GM20000 (cell line): ENCODE results near the gene DDX6.
"Not testable (repeated sequence)": the region's sequence is repeated elsewhere in the genome, so short reads cannot be mapped to it uniquely, and the experiment has no call there.

Source experiments
- DNase-seq: peaks from one replicate; pipeline ENCODE4 v3.0.0; 2012; ENCODE audit warnings: low spot score
- CTCF ChIP-seq: IDR thresholded peaks from 2 replicates; pipeline ENCODE4 v1.5.1; 2012; ENCODE audit warnings: mild to moderate bottlenecking, control low read depth; ENCODE audit errors: extremely low read depth, missing control alignments

Gene DDX6

GRCh38 chr11:118791111-118791960 lies at the start of gene DDX6:
TSS of gene DDX6 (minus strand) at chr11:118791164. CDS start at chr11:118786251, 4,913 bp downstream.
- peak; percentile 40 for TF ChIP-seq CTCF
- peak; percentile 93 for DNase-seq

- peak; percentile 45 for DNase-seq
- no peak for TF ChIP-seq CTCF
Measured at GRCh38 chr11:118838905-118839553, 48.1 kb upstream of the DDX6 start.

GRCh38 chr11:118837868-118838267 lies 46.9 kb upstream of the DDX6 start:
- no peak for DNase-seq
- TF ChIP-seq CTCF = no peak

- DNase-seq = no peak
- no peak for TF ChIP-seq CTCF
Measured at GRCh38 chr11:118834427-118835028, 43.6 kb upstream of the DDX6 start.

- no peak for TF ChIP-seq CTCF
- DNase-seq = no peak
Measured at GRCh38 chr11:118827118-118827517, 36.2 kb upstream of the DDX6 start.

GRCh38 chr11:118822936-118823510 lies 32.1 kb upstream of the DDX6 start:
- DNase-seq = not testable (repeated sequence)

GRCh38 chr11:118820412-118821357 lies 29.7 kb upstream of the DDX6 start:
- peak; percentile 77 for DNase-seq
- TF ChIP-seq CTCF = no peak

- not testable (repeated sequence) for DNase-seq
Measured at GRCh38 chr11:118820025-118820379, 29.0 kb upstream of the DDX6 start.
